Endometrium (tissue), 2 donors: ENCODE data around the gene PGA4.
"Not testable (repeated sequence)": the region's sequence is repeated elsewhere in the genome, so short reads cannot be mapped to it uniquely, and the experiment has no call there.

Experiments used
- FAIRE-seq: peaks from 2 replicates; lab custom pipeline; 2012; peaks lifted over from hg19 to GRCh38; lab: Jason Lieb, UNC
- donor health status: control.
- donor health status: control.

The PGA4 gene

GRCh38 chr11:61204502-61205059 is 17.6 kb upstream of the PGA4 start:
- not testable (repeated sequence) for FAIRE-seq

GRCh38 chr11:61207636-61208310 is 14.4 kb upstream of the PGA4 start:
- FAIRE-seq = not testable (repeated sequence)

- FAIRE-seq = not testable (repeated sequence)
These were observed 11.5 kb upstream of the PGA4 start for GRCh38 chr11:61210629-61211028.

GRCh38 chr11:61211327-61211952 is 10.7 kb upstream of the PGA4 start:
- FAIRE-seq = not testable (repeated sequence)

GRCh38 chr11:61212202-61212601 is 9.9 kb upstream of the PGA4 start:
- FAIRE-seq = not testable (repeated sequence)

GRCh38 chr11:61213711-61214324 is 8.3 kb upstream of the PGA4 start:
- not testable (repeated sequence) for FAIRE-seq

GRCh38 chr11:61218306-61218705 is 3.8 kb upstream of the PGA4 start:
- FAIRE-seq = not testable (repeated sequence)

- not testable (repeated sequence) for FAIRE-seq
These were observed 3.1 kb upstream of the PGA4 start for GRCh38 chr11:61219016-61219415.

- FAIRE-seq = not testable (repeated sequence)
These were observed 545 bp downstream of the PGA4 start for GRCh38 chr11:61222692-61223091.

- not testable (repeated sequence) for FAIRE-seq
These were observed 4.5 kb downstream of the PGA4 start for GRCh38 chr11:61226457-61227137.

GRCh38 chr11:61229458-61229857 is 7.3 kb downstream of the PGA4 start:
- not testable (repeated sequence) for FAIRE-seq

- not testable (repeated sequence) for FAIRE-seq
These were observed 8.9 kb downstream of the PGA4 start for GRCh38 chr11:61231033-61231432.

GRCh38 chr11:61231585-61231984 is 9.4 kb downstream of the PGA4 start:
- FAIRE-seq = not testable (repeated sequence)

- FAIRE-seq = not testable (repeated sequence)
These were observed 10.5 kb downstream of the PGA4 start for GRCh38 chr11:61232548-61233145.

GRCh38 chr11:61237130-61237529 is 15.0 kb downstream of the PGA4 start:
- not testable (repeated sequence) for FAIRE-seq

- FAIRE-seq = not testable (repeated sequence)
These were observed 18.1 kb downstream of the PGA4 start for GRCh38 chr11:61240288-61240687.

GRCh38 chr11:61240875-61241274 is 18.7 kb downstream of the PGA4 start, which contains the start of gene PGA5:
TSS of gene PGA5 (plus strand) at chr11:61241175. CDS start at chr11:61241227, 52 bp downstream.
- not testable (repeated sequence) for FAIRE-seq

GRCh38 chr11:61241526-61241925 is 19.4 kb downstream of the PGA4 start:
- FAIRE-seq = not testable (repeated sequence)

- not testable (repeated sequence) for FAIRE-seq
These were observed 23.3 kb downstream of the PGA4 start for GRCh38 chr11:61245284-61245964.

- FAIRE-seq = not testable (repeated sequence)
These were observed 25.9 kb downstream of the PGA4 start for GRCh38 chr11:61248071-61248470.

GRCh38 chr11:61249201-61249600 is 27.1 kb downstream of the PGA4 start:
- FAIRE-seq = not testable (repeated sequence)
